ENCODE results near the gene DPH7.
"Not testable (repeated sequence)": the region's sequence is repeated elsewhere in the genome, so short reads cannot be mapped to it uniquely, and the experiment has no call there.

Gene DPH7

DNA sequence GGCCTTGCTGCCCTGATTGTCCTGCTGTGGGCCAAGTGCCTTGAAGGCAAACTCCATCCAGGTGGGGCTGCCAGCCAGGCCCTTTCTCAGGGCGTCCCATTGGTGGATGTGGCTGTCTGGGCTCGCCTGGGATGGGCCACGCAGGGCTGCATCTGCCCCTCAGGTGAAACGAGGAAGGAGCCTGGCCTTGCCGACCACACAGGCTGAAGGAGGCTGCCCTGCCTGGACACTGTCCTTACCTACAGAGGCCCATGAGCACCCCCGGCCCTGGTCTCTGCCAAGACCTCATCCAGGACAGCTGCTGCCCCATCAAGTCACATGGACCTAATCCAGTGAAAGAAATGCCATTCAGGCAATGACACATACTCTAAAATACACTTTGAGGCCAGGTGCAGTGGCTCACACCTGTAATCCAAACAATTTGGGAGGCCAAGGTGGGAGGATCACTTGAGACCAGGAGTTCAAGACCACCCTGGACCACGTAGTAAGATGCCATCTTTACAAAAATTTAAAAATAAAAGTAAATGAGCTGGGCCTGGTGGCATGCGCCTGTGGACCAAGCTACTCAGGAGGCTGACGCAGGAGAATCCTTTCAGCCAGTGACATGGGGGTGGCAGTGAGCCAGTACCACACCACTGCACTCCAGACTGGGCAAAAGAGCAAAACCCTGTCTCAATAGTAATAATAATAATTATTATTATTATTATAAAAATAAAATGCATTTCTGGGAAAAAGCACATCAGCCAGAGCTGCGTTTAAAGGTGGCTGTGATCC is 62.4 kb downstream of the DPH7 start:
- DNase-seq: no peak

DNA sequence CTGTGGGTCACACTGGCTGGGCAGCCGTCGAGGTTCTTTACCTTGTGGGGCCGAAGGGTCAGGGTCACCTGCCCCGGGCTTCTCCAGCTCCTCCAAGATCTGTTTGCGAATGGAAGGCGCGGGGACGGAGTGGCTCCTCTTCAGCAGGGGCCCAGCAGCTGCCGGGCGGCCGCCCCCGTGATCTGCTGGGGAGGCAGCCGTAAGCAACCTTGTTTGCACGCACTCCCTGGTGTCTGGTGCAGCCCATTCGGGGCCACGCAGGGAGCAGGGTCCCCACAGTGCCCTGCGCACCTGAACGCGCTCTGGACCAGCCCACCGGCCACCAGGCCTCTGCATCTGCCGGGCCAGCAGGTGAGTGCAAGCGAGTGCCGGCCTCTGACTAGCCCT is 63.4 kb downstream of the DPH7 start:
- DNase-seq: no peak

DNA sequence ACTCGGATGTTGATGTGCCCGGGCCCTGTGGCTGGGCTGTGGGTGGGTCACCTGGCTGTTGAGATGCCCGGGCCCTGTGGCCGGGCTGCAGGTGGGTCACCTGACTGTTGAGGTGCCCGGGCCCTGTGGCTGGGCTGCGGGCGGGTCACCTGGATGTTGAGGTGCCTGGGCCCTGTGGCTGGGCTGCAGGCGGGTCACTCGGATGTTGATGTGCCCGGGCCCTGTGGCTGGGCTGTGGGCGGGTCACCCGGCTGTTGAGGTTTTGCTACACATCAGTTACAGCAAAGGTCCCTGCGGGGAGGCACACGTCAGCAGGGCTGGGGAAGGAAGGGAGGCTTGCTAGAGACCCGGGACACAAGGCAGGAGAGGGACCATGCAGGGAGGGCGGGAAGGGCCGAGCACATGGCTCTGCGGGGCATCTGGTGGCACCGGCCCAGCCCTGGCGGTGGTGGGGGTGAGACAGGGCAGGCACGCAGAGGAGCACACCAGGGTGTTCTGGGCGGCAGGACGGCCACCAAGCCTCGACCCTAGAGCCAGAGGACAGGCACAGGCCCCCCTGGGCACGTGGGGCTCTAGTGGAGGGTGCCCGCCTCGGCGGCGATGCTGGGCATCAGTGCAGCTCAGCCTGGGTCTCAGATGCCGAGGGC is 63.9 kb downstream of the DPH7 start:
- DNase-seq: no peak

DNA sequence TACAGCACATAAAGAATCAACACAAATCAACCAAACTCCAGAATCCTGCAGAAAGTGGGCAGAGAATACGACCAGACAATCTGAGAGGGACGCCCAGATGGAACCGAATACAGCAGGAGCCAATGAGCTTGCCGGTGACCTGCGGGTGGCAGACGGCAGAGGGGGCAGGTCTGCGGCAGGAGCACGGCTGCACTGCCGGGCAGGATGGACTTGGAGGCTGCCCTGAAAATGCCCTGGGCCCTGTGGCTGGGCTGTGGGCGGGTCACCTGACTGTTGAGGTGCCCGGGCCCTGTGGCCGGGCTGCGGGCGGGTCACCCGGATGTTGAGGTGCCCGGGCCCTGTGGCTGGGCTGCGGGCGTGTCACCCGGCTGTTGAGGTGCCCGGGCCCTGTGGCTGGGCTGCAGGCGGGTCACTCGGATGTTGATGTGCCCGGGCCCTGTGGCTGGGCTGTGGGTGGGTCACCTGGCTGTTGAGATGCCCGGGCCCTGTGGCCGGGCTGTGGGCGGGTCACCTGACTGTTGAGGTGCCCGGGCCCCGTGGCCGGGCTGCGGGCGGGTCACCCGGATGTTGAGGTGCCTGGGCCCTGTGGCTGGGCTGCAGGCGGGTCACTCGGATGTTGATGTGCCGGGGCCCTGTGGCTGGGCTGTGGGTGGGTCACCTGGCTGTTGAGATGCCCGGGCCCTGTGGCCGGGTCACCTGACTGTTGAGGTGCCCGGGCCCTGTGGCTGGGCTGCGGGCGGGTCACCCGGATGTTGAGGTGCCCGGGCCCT is 64.7 kb downstream of the DPH7 start:
- DNase-seq: not testable (repeated sequence)

DNA sequence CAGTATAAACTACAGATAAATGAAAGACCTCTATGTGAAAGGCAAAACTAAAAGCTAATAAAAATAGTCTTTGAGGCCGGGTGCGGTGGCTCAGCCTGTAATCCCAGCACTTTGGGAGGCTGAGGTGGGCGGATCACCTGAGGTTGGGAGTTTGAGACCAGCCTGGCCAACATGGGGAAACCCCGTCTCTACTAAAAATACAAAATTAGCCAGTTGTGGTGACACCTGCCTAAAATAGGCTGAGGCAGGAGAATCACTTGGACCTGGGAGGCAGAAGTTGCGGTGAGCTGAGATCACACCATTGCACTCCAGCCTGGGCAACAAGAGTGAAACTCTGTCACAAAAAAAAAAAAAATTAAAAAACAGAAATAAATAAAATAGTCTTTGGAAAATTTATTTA is 65.6 kb downstream of the DPH7 start:
- DNase-seq: not testable (repeated sequence)

DNA sequence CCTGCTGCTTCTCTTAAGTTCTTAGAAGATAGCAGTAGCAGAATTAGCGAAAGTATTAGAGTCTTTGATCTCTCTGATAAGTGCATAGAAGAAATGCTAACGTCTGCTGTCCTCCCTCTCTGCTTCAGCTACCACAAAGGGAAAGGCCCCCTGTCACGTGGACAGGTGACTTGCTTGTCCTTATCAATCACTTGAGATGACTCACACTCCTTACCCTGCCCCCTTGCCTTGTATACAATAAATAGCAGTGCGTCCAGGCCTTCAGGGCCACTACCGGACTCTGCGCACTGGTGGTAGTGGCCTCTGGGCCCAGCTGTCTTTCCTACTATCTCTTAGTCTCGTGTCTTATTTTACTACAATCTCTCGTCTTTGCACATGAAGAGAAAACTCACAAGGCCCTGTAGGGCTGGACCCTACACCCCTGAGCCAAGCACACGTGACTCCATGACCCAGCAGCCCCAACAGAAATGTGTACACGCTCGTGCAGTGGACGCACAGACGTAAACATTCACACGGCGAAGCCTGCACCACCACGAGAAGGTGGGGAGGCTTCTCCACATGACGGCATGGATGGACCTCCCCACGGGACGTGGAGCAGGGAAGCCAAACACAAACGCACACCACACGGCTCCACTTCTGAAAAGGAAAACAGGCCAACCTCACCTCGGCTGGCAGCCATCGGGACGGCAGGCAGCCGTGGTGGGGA is 66.8 kb downstream of the DPH7 start:
- no peak for DNase-seq

DNA sequence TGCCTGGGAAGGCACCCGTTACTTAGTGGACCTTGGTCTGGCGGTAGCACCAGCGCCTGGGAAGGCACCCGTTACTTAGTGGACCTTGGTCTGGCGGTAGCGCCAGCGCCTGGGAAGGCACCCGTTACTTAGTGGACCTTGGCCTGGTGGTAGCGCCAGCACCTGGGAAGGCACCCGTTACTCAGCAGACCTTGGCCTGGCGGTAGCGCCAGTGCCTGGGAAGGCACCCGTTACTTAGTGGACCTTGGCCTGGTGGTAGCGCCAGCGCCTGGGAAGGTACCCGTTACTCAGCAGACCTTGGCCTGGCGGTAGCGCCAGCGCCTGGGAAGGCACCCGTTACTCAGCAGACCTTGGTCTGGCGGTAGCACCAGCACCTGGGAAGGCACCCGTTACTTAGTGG is 67.6 kb downstream of the DPH7 start:
- DNase-seq: not testable (repeated sequence)

- no peak for DNase-seq
These were observed 69.5 kb downstream of the DPH7 start for GRCh38 chr9:137509198-137509597.

GRCh38 chr9:137506702-137507171 is 72.0 kb downstream of the DPH7 start:
- DNase-seq: no peak

DNA sequence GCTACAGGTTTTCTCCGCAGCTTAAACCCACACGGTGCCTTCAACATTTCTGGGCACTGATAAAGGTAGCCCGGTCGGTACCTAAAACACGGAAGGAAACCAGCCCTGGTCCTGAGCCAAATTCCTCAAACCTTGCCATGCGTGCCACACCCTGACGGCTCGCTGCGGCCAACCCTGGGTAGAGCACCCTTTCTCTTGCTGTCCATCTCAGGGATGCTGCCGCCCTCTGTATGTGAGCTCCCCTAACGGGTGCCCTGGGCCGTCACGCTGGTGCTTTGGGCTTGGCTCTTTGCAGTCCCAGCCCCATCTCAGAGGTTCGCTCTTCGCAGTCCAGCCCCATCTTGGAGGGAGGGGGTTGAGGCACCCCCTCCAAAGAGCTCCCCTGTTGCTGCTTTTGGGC is 72.5 kb downstream of the DPH7 start:
- no peak for DNase-seq

GRCh38 chr9:137505421-137506140 is 73.1 kb downstream of the DPH7 start:
- DNase-seq: no peak
